ENCODE measurements around the gene COMMD10.

Gene COMMD10

GRCh38 chr5:116229131-116229689 is 144.4 kb downstream of the COMMD10 start:
- TF ChIP-seq EZH2phosphoT487 (conservative IDR thresholded peaks at IDR 0.05; ENCODE audit: low read length) (no peak), CTCF (IDR thresholded peaks at IDR 0.05; ENCODE audit: insufficient read depth, low read length, poor library complexity, severe bottlenecking) (no peak)
- H3K9me3 ChIP-seq (ENCODE audit: insufficient read depth, low read length) = no peaks in the 10 kb centered on the region
- H3K9ac ChIP-seq (ENCODE audit: low read length) = no peak overlapping the region
- H3K27ac ChIP-seq (ENCODE audit: low read depth, low read length) = no peak overlapping the region
- no peaks in the 10 kb centered on the region for H3K79me2 ChIP-seq (ENCODE audit: insufficient read depth, low read length)
- no peaks in the 10 kb centered on the region for H3F3A ChIP-seq (ENCODE audit: insufficient read depth)
- H4K20me1 ChIP-seq (ENCODE audit: low read depth, low read length) = no peaks in the 10 kb centered on the region
- H3K4me2 ChIP-seq (ENCODE audit: low read depth, low read length, poor library complexity, severe bottlenecking) = no peak overlapping the region
- no peaks in the 10 kb centered on the region for H3K9me2 ChIP-seq (replicated peaks; ENCODE audit: insufficient read depth, low read length)
- no peak overlapping the region for H3K4me3 ChIP-seq (ENCODE audit: insufficient read depth, low read length, poor library complexity, severe bottlenecking)
- no peak overlapping the region for H2AFZ ChIP-seq (ENCODE audit: low read depth, low read length, severe bottlenecking)
- no peaks in the 10 kb centered on the region for H3K27me3 ChIP-seq (ENCODE audit: low read length)
- H3K36me3 ChIP-seq (ENCODE audit: low read length) = no peaks in the 10 kb centered on the region

- H3K9me2 ChIP-seq (replicated peaks; ENCODE audit: insufficient read depth, low read length) = no peaks in the 10 kb centered on the region
- H3K4me2 ChIP-seq (ENCODE audit: low read depth, low read length, poor library complexity, severe bottlenecking) = no peak overlapping the region
- no peaks in the 10 kb centered on the region for H3K27me3 ChIP-seq (ENCODE audit: low read length)
- H4K20me1 ChIP-seq (ENCODE audit: low read depth, low read length) = no peaks in the 10 kb centered on the region
- H3K4me3 ChIP-seq (ENCODE audit: insufficient read depth, low read length, poor library complexity, severe bottlenecking) = no peak overlapping the region
- no peaks in the 10 kb centered on the region for H3K36me3 ChIP-seq (ENCODE audit: low read length)
- no peak for TF ChIP-seq CTCF (IDR thresholded peaks at IDR 0.05; ENCODE audit: insufficient read depth, low read length, poor library complexity, severe bottlenecking)
- no peak for TF ChIP-seq EZH2phosphoT487 (conservative IDR thresholded peaks at IDR 0.05; ENCODE audit: low read length)
- no peaks in the 10 kb centered on the region for H3F3A ChIP-seq (ENCODE audit: insufficient read depth)
- H3K9ac ChIP-seq (ENCODE audit: low read length) = no peak overlapping the region
- no peaks in the 10 kb centered on the region for H3K9me3 ChIP-seq (ENCODE audit: insufficient read depth, low read length)
- H2AFZ ChIP-seq (ENCODE audit: low read depth, low read length, severe bottlenecking) = no peak overlapping the region
- H3K27ac ChIP-seq (ENCODE audit: low read depth, low read length) = no peak overlapping the region
- no peaks in the 10 kb centered on the region for H3K79me2 ChIP-seq (ENCODE audit: insufficient read depth, low read length)
These were observed 146.5 kb downstream of the COMMD10 start for GRCh38 chr5:116231288-116231687.

- Histone ChIP-seq H3K27ac (ENCODE audit: low read depth, low read length) (no peak overlapping the region), H3K4me3 (ENCODE audit: insufficient read depth, low read length, poor library complexity, severe bottlenecking) (no peak overlapping the region), H3K4me2 (ENCODE audit: low read depth, low read length, poor library complexity, severe bottlenecking) (no peak overlapping the region), H3F3A (ENCODE audit: insufficient read depth) (no peaks in the 10 kb centered on the region), H4K20me1 (ENCODE audit: low read depth, low read length) (no peaks in the 10 kb centered on the region), H3K27me3 (ENCODE audit: low read length) (no peaks in the 10 kb centered on the region), H3K36me3 (ENCODE audit: low read length) (no peaks in the 10 kb centered on the region), H3K9me3 (ENCODE audit: insufficient read depth, low read length) (no peaks in the 10 kb centered on the region), H3K9ac (ENCODE audit: low read length) (no peak overlapping the region), H3K9me2 (replicated peaks; ENCODE audit: insufficient read depth, low read length) (no peaks in the 10 kb centered on the region), H3K79me2 (ENCODE audit: insufficient read depth, low read length) (no peaks in the 10 kb centered on the region), H2AFZ (ENCODE audit: low read depth, low read length, severe bottlenecking) (no peak overlapping the region)
- TF ChIP-seq CTCF (IDR thresholded peaks at IDR 0.05; ENCODE audit: insufficient read depth, low read length, poor library complexity, severe bottlenecking) = no peak
- TF ChIP-seq EZH2phosphoT487 (conservative IDR thresholded peaks at IDR 0.05; ENCODE audit: low read length) = no peak
These were observed 149.9 kb downstream of the COMMD10 start for GRCh38 chr5:116234681-116235080.
